Psoas muscle (tissue), 8 donors: ENCODE data around the gene CCL11. TPM values are rescaled to one million over a fixed set of nuclear protein-coding genes. Genes with fewer than 3 reads are reported as not detected.

Source experiments
- ATAC-seq, 4 donors: fragments of 200-7000 bp; cut with Tn5 transposase; one replicate each; pipeline ENCODE4 v1.9.1; 2020; ENCODE audit warnings: moderate library complexity in 3 of 4, mild to moderate bottlenecking in 2 of 4
- DNase-seq, 2 donors: peaks; one replicate each; pipeline ENCODE4 v3.0.0-alpha.2; 2020
- H3K27ac ChIP-seq: fragments of 200-600 bp; one replicate; pipeline ENCODE4 v1.8.0; 2022
- H3K27me3 ChIP-seq, 3 donors: fragments of 200-600 bp in 1 of 3; one replicate each; pipeline versions ENCODE4 v1.6.1 to v1.8.0; 2013 to 2022; ENCODE audit warnings: low read length in 2 of 3, mild to moderate bottlenecking in 2 of 3, moderate library complexity in 1 of 3; ENCODE audit not compliant: insufficient read depth in 3 of 3
- H3K36me3 ChIP-seq, 2 donors: fragments of 200-600 bp in 1 of 2; one replicate each; pipeline versions ENCODE4 v1.6.1 to v1.8.0; 2013 to 2022; ENCODE audit warnings: low read depth in 1 of 2, mild to moderate bottlenecking in 1 of 2, moderate library complexity in 1 of 2; ENCODE audit not compliant: insufficient read depth in 1 of 2
- H3K4me1 ChIP-seq: fragments of 200-600 bp; one replicate; pipeline ENCODE4 v1.8.0; 2022
- H3K4me3 ChIP-seq: fragments of 200-600 bp; one replicate; pipeline ENCODE4 v1.8.0; 2022; ENCODE audit warnings: mild to moderate bottlenecking
- H3K9me3 ChIP-seq: fragments of 200-600 bp; one replicate; pipeline ENCODE4 v1.8.0; 2022
- CTCF ChIP-seq: fragments of 200-600 bp; IDR thresholded peaks from one replicate; pipeline ENCODE4 v1.8.0; 2022; ENCODE audit warnings: antibody characterized with exemption
- WGBS, 3 donors: extraction: QIAGEN DNeasy Blood & Tissue Kit; methylation state at CpG; one replicate each; pipeline versions ENCODE4 v1.1.6 to v1.1.7; 2013; 5-methylcytosine and 5-hydroxymethylcytosine counted together
- intact Hi-C, 2 donors: fragments of 100-400 bp; cut with DNase I; formaldehyde crosslinking; loops; one replicate each; pipeline versions ENCODE4 v1.11.0 to v1.14.2; 2022
- long read RNA-seq, 2 donors: library from polyadenylated mRNA; unstranded; transcript quantifications; one replicate each; pipeline ENCODE4 v2.0.0, GENCODE V29; 2021
- polyA plus RNA-seq, 3 donors: library from polyadenylated mRNA; stranded (reverse); fragments of 200-250 nt; gene quantifications; one replicate each; pipeline ENCODE4 v1.2.3, GENCODE V29; 2013
- total RNA-seq, 4 donors: library from RNA; stranded (reverse); fragmentation: NEBNext Ultra II Directional in 2 of 4; extraction: Animal tissue kit (Norgen Biotek cat#: 25700) in 2 of 4; gene quantifications; one replicate each; pipeline versions ENCODE4 v1.2.1 to v1.2.4, GENCODE V29; 2021 to 2023
- donor health status: healthy with polysubstance abuse.
- donor health status: DM: no; HTN: no; CAD: no; lungs with moderate emphysema.
- donor health status: Bipolar disorder and iron deficiency.
- donor health status: healthy.
- donor health status: DM: yes; HTN: yes; CAD: no.
- donor health status: DM: no; HTN: no; CAD: no.
- donor health status: DM: no; HTN: no; CAD: no.
- donor health status: DM: yes; HTN: yes; CAD: no.

CCL11 gene
- total RNA-seq (1 to 10 TPM in 1 of 4 donors, under 1 TPM in 1, not detected in 2; 0.42 to 1.6 TPM), polyA plus RNA-seq (not detected)
- long read RNA-seq, donor 1, result 0 reads
- long read RNA-seq, donor 2, result 0 reads

- Histone ChIP-seq H3K9me3 (no peaks in the 10 kb centered on the region), H3K4me1 (no peaks in the 10 kb centered on the region), H3K27ac (no peak within 1 kb of the TSS), H3K36me3 (no peaks in the 10 kb centered on the region), H3K4me3 (no peak within 1 kb of the TSS), H3K27me3 (no peaks in the 10 kb centered on the region)
- ATAC-seq (no peak), DNase-seq (no peak)
- intact Hi-C loops, result no loop called here
- TF ChIP-seq CTCF, result no peak
- 52 to 59% (median 55%) methylated on average over 4 of the region's 4 CpGs for WGBS, 3 donors
Observed at GRCh38 chr17:34285286-34285792, at the start of gene CCL11. Gene CCL11, plus strand, starts transcription at chr17:34285742. Its CDS starts 67 bp downstream, at chr17:34285809.

- H3K36me3 ChIP-seq, result no peaks in the 10 kb centered on the region
- WGBS, 3 donors, result 52 to 69% (median 54%) methylated on average over 6 of the region's 6 CpGs
- intact Hi-C loops, result no loop called here
- DNase-seq (no peak), ATAC-seq (no peak)
- H3K27me3 ChIP-seq, result no peaks in the 10 kb centered on the region
- H3K4me3 ChIP-seq, result no peak overlapping the region
- H3K4me1 ChIP-seq, result peaks cover 17% of the 10 kb centered on the region
- no peak for TF ChIP-seq CTCF
- H3K27ac ChIP-seq, result peak overlapping the region; percentile 54
- H3K9me3 ChIP-seq, result no peaks in the 10 kb centered on the region
Observed at GRCh38 chr17:34236281-34236892, 49.2 kb upstream of the CCL11 start.

- no peaks in the 10 kb centered on the region for H3K27me3 ChIP-seq
- no peak overlapping the region for H3K27ac ChIP-seq
- no peak overlapping the region for H3K4me3 ChIP-seq
- H3K36me3 ChIP-seq, result no peaks in the 10 kb centered on the region
- WGBS, 3 donors, result 70 to 72% (median 71%) methylated on average over 3 of the region's 3 CpGs
- intact Hi-C loops, result no loop called here
- DNase-seq (no peak), ATAC-seq (no peak)
- peaks cover 23% of the 10 kb centered on the region for H3K4me1 ChIP-seq
- no peaks in the 10 kb centered on the region for H3K9me3 ChIP-seq
- TF ChIP-seq CTCF, result no peak
Observed at GRCh38 chr17:34237458-34237857, 48.1 kb upstream of the CCL11 start.

- ATAC-seq (peak in 3 of 4 donors; percentile 49 to 71 (median 51)), DNase-seq (peak; percentile 75 to 87)
- H3K27me3 ChIP-seq, result no peaks in the 10 kb centered on the region
- peaks cover 23% of the 10 kb centered on the region for H3K4me1 ChIP-seq
- intact Hi-C loops, result no loop called here
- no peak overlapping the region for H3K4me3 ChIP-seq
- WGBS, 3 donors, result 0 to 2% (median 2%) methylated on average over 4 of the region's 4 CpGs
- H3K27ac ChIP-seq, result no peak overlapping the region
- TF ChIP-seq CTCF, result no peak
- no peaks in the 10 kb centered on the region for H3K9me3 ChIP-seq
- no peaks in the 10 kb centered on the region for H3K36me3 ChIP-seq
Observed at GRCh38 chr17:34241062-34241461, 44.5 kb upstream of the CCL11 start.
